Stimulated activated naive CD8-positive, alpha-beta T cell treated with anti-CD3 and anti-CD28 coated beads, Interleukin-15, Interleukin-2, amounts not matched to agents 100 U/mL and 50 U/mL, for 24 hours (primary cell): ENCODE results near the gene DVL2.
A peak's percentile ranks its signal among the peaks of the same experiment; 100 is the strongest.

Experiments
- ATAC-seq: fragments of 150-1000 bp; cut with Tn5 transposase; one replicate; pipeline ENCODE4 v1.10.0; 2021
- DNase-seq: peaks from one replicate; pipeline ENCODE4 v3.0.0; 2021

The DVL2 gene

DNA sequence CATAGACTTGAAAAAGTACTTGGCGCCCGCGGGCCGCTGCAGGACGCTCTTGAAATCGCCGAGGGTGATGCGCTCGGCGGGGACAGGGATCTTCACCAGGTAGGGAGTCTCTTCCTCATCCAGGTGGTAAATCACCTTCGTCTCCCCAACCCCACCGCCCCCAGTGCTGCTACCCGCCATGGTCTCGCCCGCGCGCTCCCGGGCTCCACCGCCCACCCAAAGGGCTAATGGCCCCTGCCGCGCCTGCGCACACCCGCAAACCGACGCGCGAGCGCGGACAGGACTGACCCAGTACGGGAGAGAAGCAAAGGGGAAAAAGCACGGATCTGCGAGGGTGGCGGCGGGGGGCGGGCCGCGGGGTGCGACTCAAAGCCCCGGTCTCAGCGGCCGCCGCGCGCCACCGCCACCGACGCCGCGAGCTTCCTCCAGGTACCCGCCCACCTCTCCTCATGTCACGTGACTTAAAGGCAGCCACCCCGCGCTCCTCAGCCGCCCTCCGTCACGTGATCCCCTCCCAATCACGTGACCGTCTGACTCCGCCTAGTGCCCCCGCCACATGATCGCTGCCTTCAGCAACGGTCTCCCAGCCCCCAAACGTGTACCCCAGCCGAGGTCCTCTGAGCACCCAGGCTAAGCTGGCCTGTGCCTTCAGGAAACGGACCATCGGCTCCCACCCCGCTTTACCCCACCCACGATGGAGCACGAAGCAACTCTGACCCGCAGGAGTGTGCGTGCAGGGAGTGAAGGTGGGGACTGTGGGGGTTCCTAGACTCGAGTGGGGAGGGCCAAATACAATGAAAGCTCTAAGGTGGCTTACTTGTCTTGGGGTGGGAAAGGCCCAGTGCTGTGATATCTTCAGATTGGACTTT is at the start of gene DVL2:
Gene DVL2 (minus strand): TSS at position 435 of the 869 bp plus-strand sequence. CDS start 255 bp downstream, at position 180.
- DNase-seq (peak; percentile 96), ATAC-seq (peak; percentile 40)

DNA sequence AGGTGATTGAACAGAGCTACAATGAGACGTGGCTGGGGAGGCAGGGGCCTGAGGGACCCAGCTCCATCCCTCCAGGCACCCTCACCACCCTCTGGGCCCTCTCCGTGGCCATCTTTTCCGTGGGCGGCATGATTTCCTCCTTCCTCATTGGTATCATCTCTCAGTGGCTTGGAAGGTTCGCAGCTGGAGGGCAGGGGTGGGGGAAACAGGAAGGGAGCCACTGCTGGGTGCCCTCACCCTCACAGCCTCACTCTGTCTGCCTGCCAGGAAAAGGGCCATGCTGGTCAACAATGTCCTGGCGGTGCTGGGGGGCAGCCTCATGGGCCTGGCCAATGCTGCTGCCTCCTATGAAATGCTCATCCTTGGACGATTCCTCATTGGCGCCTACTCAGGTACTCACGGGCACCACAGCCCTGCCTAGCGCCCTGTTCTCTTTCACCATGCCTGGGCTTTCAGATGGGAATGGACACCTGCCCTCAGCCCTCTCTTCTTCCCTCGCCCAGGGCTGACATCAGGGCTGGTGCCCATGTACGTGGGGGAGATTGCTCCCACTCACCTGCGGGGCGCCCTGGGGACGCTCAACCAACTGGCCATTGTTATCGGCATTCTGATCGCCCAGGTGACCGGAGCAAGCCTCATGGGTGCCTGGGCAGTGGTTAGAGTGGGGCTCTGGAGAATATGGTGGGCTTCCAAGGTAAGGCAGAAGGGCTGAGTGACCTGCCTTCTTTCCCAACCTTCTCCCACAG is 49.3 kb upstream of the DVL2 start:
- no peak for ATAC-seq

DNA sequence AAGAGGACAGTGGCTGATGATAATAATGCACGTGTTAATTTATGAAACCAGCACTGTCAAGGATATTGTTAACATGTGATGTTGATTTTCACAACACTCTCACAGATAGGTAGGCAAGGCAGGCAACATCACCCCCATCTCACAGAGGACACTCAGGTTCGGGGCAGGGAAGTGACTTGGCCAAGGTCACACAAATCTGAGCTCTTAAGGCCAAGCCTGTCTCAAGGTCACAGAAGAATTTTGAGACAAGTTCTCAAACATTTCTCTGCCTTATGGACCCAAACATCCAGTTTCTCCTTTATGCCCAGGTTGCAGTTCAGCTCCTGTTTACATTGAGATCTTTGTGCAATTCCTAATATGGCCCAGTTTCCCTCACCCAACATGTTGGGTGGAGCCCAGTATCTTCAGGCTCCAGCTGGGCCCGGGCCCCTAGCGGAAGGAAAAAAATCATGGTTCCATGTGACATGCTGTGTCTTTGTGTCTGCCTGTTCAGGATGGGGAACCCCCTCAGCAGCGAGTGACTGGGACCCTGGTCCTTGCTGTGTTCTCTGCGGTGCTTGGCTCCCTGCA is 48.5 kb upstream of the DVL2 start:
- no peak for ATAC-seq
- no peak for DNase-seq

More for the DNA sequence above, 49.3 kb upstream of the DVL2 start:
- DNase-seq = no peak

DNA sequence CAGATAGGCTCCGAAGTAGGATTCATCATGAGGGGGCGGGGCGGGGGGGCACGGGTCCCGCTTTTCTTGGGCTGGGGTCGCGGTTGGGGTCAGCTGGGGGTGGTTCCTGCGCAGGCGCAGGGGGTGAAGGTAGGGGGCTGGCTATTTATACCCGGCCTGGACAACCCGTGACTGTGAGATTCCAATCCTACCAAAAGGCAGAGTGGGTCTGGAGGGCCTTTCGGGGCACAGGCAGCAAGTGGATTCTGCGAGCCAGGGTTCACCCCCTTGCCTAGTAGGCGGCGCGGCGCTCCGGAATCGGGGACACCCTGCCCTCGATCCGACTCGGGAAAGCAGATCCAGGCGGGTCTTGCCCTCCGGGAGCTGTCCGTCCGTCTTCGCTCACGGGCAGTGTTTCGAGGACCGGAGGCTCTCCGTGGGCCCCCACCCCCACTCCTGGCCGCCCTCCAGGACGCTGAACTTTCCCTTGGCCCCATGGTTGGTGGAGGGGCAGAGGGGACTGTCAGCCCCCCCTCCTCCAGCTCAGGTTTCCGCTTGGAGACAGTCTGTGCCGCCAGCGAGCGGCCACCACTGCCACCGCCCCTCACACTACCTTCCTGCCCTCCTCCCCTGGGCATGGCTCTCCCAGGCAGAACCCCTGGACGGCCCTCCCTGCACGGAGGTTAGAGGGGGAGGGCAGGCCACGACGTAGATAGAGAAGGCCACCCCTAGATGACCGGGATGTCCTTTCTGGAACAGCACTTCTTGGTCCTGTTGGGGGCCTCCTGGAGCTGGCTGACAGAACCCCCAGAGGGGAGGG is 47.8 kb upstream of the DVL2 start:
- ATAC-seq (no peak), DNase-seq (no peak)

DNA sequence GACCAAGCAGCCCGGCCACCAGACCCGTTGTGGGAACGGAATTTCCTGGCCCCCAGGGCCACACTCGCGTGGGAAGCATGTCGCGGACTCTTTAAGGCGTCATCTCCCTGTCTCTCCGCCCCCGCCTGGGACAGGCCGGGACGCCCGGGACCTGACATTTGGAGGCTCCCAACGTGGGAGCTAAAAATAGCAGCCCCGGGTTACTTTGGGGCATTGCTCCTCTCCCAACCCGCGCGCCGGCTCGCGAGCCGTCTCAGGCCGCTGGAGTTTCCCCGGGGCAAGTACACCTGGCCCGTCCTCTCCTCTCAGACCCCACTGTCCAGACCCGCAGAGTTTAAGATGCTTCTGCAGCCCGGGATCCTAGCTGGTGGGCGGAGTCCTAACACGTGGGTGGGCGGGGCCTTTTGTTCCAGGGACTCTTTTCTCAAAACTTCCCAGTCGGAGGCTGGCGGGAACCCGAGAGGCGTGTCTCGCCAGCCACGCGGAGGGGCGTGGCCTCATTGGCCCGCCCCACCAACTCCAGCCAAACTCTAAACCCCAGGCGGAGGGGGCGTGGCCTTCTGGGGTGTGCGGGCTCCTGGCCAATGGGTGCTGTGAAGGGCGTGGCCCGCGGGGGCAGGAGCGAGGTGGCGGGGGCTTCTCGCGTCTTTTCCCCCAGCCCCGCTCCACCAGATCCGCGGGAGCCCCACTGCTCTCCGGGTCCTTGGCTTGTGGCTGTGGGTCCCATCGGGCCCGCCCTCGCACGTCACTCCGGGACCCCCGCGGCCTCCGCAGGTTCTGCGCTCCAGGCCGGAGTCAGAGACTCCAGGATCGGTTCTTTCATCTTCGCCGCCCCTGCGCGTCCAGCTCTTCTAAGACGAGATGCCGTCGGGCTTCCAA is 47.0 kb upstream of the DVL2 start, which contains the start of gene SLC2A4:
Gene SLC2A4 (plus strand): TSS at position 645 of the 879 bp plus-strand sequence. CDS start 217 bp downstream, at position 862.
- DNase-seq (peak; percentile 96), ATAC-seq (peak; percentile 80)

DNA sequence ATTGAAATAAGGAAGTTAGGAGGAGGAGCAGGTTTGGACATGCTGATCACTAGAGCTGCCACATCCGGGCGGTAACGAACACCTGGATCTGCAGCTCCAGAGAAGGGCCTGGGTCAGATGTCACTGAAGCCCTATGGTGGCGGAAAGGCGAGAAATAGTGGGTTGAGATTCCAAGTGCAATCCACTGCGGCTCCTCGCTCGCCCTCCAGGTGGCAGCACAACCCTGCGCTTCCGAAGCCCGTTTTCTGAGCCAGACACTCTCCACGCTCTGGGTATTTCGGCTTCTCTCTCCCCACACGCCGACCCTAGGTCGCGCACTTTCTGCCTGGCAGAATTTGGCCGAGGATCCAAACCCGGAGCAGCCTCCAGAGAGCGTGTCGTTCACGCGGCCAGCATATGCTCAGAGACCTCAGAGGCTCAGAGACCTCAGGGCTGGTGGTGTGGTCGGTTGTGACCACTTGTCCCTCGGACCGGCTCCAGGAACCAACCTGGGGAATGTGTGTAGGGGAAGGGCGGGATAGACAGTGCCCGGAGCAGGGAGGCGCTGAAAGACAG is 46.3 kb upstream of the DVL2 start:
- DNase-seq = peak; percentile 89
- ATAC-seq = peak; percentile 82

DNA sequence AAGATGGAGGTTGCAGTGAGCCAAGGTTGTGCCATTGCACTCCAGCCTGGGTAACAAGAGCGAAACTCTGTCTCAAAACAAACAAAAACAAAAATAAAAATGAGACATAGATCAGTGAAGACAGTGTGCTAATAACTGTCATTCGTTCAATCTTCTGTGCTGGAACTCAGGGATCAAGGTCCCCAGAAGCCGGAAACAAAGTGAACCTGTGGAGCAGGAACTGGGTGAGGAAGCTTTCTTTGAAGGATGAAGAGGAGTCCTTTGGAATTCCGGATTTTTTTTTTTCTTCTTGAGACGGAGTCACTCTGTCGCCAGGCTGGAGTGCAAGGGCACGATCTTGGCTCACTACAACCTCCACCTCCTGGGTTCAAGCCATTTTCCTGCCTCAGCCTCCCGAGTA is 45.1 kb upstream of the DVL2 start:
- no peak for DNase-seq
- no peak for ATAC-seq

DNA sequence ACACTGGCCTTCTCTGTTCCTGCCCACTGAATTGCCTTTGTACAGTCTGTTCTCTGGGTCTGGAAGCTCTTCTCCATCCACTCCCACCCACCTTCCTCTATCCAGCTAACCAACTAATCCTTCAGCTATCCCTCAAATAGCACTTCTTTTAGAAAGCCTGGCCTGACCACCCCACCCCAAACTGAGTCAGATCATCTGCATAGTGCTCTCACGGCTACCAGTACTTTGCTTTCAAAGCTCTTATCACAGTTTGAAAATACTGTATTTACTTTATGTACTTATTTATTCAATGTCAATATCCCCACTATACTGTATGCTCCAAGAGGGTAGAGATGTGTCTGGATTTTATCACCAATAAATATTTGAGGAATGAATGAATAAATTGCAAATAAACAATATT is 32.5 kb upstream of the DVL2 start:
- no peak for DNase-seq
- no peak for ATAC-seq

DNA sequence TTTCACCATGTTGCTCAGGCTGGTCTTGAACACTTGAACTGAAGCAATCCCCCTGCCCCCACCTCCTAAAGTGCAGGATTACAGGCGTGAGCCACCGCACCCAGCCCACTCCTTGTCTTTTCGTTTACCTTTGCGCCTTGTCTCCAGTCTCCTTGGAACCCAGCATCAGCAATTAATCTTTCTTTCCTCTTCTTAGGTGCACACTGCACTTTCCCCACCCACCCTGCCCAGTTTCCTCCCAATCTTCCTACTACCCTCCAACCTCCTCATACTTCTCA is 29.4 kb upstream of the DVL2 start:
- ATAC-seq (no peak), DNase-seq (no peak)

DNA sequence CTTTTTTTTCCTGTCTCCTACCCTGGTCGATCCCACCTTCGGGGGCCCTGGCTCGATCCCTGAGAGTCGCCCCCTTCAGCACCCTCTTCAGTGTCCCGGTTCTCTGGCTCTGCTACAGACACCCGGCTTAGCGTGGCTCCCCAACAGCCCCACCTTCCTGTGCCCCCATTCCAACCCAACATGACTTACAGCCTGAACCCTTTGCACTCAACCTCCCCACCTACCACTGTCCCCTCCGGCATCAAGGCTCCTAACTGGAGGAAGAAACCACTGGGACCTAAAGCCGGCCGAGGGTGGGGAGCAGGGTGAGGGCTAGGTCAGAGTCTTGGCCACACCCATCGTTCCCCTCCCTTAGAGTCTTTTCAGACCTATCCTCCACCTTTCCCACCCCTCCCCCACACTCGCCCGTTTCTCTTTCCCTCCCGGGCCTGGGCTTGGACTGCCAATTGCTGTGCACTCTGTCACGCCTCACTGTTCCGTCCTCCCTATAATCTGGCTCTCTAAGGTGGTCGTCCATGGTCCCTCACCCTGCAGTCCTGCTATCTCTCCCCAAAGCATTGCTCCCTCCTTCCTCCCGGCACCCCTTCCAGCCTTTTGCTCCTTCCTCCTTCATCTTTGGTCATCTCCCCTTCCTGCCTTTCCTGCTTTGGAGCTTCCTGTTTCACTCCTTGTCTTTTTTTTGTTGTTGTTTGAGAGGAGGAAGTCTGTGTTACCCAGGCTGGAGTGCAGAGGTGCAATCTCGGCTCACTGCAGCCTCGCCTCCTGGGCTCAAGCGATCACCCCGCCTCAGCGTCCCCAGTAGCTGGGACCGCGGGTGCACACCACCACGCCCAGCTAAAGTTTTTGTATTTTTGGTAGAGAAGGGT is 28.9 kb upstream of the DVL2 start:
- ATAC-seq = no peak

DNA sequence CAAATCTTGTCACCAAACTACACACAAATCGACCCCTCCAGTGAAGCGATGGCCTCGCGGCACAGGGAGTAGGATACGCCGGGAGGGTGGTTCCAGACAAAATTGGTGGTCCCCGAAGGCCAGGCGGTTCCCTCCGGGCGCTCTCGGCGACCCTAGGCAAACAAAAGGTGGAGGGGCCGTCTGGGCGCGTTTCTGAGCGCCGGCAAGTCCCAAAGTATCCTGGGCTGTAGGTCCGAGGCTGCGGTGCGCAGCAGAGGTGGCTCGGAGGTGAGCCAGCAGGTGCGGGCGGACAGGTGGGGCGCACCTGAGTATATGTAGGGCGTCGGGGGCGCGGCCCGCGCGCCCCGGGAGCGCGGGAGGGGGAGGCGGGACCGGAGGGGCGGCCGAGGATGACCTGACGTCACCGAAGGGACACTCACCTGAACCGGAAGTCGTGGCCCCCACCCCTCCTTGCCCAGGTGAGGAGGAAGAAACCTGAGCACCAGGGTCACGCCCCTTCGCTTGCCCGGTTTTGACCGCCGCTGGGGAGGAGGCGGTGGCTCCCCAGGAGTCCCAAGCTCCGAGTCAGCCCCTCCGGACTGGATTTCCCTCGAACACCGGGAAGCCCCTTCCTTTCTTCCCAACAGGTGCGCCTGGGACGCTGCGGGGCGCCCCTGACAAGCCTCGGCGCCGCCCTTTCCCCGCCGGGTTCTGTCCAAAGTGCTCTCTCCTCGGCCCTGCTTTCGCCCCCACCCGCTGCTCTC is 28.0 kb upstream of the DVL2 start, which contains the start of gene CLDN7:
Gene CLDN7 (minus strand): TSS at position 287 of the 743 bp plus-strand sequence. CDS start 435 bp downstream, outside the sequence.
- ATAC-seq (no peak), DNase-seq (no peak)

More for the DNA sequence above, 28.9 kb upstream of the DVL2 start:
- peak; percentile 45 for DNase-seq

DNA sequence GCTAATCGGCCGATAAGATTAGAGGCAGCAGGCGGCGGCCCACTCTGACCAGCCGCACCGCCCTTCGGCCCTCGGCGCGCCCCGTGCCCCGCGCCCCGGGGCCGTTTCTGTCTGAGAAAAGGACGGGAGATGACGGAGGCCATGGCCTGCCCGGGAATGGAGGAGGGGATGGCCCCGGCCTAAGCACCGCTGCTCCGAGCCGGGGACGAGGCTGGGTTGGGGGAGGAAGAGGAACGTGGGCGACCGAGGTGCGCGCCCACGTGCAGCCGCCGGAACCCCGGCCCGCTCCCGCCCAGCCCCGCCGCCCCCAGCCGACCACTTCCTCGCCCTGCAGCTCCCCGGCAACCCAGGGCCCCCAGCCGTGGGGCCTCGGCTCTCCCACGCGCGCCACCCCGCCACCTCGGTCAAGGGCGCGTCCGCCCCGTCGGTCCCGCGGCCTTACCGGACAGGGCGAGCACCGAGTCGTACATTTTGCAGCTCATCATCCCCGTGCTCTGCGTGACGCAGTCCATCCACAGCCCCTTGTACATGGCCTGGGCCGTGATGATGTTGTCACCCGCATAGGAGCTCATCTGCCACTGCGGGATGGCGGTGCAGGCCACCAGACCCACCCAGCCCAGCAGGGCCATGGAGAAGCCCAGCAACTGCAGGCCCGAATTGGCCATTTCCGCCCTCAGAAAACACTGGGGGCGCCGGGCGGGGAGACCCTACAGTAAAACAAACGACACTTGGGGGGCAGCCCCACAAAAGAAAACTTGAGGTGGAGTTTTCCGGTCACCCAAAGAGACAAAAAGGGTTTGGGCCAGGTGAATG is 27.3 kb upstream of the DVL2 start:
- DNase-seq = peak; percentile 38
- peak; percentile 20 for ATAC-seq

DNA sequence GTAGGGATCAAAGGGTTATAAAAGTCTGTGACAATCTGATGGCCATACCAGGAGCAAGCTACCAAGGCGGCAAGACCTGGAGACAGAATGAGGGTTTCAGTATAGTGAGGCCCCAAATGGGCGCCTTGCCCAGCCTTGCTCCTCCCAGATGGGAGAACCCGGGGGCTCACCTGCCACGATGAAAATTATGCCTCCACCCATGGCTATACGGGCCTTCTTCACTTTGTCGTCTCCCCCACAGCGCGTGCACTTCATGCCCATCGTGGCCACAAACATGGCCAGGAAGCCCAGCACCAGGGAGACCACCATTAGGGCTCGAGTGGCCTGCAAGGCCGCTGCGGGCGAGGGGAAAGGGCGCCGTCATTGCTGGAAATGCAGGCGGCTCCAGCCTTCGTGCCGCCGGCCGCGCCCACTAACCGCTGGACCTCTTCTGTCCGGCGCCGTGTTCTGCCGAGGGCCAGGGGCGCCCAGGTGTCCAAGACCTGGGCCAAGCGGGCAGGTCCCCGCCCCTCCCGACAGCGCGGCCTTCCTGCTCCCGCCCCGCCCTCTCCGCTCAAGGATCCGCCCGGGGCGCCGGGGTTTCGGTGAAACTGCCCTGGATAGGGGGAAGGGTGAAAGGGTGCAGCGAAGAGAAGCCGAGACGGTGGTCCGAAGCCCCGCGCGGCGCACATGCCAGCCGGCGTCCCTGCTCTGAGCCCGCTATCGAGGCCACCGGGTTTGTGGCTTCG is 26.5 kb upstream of the DVL2 start:
- DNase-seq = peak; percentile 59
- ATAC-seq = peak; percentile 11

DNA sequence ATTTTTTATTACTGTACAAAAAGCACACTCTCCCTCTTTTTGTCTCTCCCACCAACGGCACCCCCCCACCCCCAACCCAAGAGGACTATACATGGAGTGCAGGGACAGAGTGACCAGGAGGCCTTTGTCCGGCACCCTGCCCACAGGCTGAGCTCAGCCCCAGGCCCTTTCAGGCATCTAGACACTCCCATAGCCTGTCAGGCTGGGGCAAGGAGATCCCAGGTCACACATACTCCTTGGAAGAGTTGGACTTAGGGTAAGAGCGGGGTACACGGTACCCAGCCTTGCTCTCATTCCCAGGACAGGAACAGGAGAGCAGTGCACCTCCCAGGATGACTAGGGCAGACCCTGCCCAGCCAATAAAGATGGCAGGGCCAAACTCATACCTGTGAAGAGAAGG is 25.8 kb upstream of the DVL2 start:
- ATAC-seq = no peak
- DNase-seq = no peak

DNA sequence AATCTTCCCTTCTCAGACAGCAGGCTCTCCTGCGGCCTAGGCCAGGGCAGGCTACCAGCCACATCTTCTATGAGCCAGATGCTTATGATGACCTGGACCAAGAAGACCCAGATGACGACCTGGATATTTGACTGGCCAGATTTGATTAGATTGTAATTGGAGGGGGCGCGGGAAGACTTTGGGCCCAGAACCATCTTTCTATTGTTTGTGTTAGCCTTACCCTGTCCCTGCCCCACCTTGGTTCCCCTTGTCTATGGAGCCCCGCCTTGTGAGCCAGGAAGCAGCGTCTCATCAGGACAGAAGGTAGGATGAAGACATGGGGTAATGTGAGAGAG is 25.2 kb upstream of the DVL2 start:
- no peak for DNase-seq

DNA sequence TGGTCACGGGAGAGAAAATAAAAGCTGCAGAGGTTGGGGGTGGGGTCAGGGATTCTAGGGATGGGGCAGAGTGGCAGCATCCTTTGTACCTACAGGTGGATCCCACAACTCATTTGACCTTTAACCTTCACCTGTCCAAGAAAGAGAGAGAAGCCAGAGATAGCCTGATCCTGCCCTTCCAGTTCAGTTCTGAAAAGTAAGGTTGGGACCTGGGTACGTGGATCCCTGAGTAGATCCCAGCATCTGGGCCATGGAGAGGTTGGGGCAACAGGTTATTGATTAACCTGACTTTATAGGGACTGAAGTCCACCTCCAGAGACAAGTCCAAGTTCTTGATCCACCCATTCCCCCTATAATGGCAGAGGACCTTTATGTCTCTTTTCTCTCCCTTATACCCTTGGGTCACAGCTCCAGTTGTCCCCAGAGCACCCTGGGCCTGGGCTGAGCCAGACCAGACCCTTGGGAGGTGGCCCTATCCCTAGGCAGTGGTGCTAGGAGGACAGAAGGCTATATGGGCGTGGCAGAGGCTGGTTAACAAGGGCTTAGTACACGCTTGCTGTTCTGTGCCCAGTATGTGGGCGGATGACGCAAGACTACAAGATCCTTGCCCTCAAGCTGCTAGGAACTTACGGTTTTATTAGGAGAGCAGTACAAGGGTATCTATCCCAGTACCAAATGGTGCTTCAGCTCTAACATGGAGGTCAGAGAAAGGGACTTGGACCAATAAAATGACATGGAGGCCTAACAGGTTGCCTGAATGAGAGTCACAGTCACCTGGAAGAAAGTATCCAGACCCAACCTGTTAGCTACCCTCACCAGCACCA is 24.6 kb upstream of the DVL2 start:
- DNase-seq = peak; percentile 27
- ATAC-seq = peak; percentile 10

More for the DNA sequence above, 25.2 kb upstream of the DVL2 start:
- ATAC-seq = no peak
